ENCODE results near the gene DDX1. TPM values are rescaled to one million over a fixed set of nuclear protein-coding genes. Genes with fewer than 3 reads are reported as not detected.

DDX1 gene
- polyA plus RNA-seq, 1 donor (not counting 4 experiments of a cell fraction or from before 2014, with no cell fraction given), result 140 TPM

- no peak overlapping the region for H3K4me2 ChIP-seq (ENCODE audit: control insufficient read depth, extremely low read depth, insufficient read depth, low read depth, low read length)
- no peaks in the 10 kb centered on the region for H4K20me1 ChIP-seq (ENCODE audit: control insufficient read depth, extremely low read depth, insufficient read depth, low read length)
- H3K9ac ChIP-seq (ENCODE audit: control insufficient read depth, extremely low read depth, insufficient read depth, low read length), result no peak overlapping the region
- H3K4me3 ChIP-seq (ENCODE audit: control insufficient read depth in 2 of 3, extremely low read depth in 1 of 3, insufficient read depth in 2 of 3, low read depth in 1 of 3, low read length in 3 of 3), result no peak overlapping the region
- H3K36me3 ChIP-seq (ENCODE audit: control insufficient read depth in 2 of 2, extremely low read depth in 1 of 2, insufficient read depth in 2 of 2, low read length in 2 of 2), result no peaks in the 10 kb centered on the region
- TF ChIP-seq CTCF (optimal IDR thresholded peaks at IDR 0.05 in 1 of 3, IDR thresholded peaks at IDR 0.05 in 1 of 3, conservative IDR thresholded peaks at IDR 0.05 in 1 of 3; ENCODE audit: extremely low read depth in 1 of 3, insufficient read depth in 2 of 3, low read length in 3 of 3), result peak; percentile 82 to 90 (median 84)
- no peak for TF ChIP-seq EZH2 (IDR thresholded peaks at IDR 0.05; ENCODE audit: low read length)
- no peak overlapping the region for H2AFZ ChIP-seq (ENCODE audit: control insufficient read depth, low read length)
- no peak overlapping the region for H3K27ac ChIP-seq (ENCODE audit: control insufficient read depth, insufficient read depth, low read length)
- H3K9me3 ChIP-seq (ENCODE audit: control insufficient read depth, low read depth, low read length), result no peaks in the 10 kb centered on the region
- DNase-seq (ENCODE audit: low read depth, low spot score) (peak; percentile 52), FAIRE-seq (peak; percentile 68)
- dilution Hi-C loops (cut with MboI; ENCODE audit: extremely low pct_ligation_motif_present, low sequenced_read_pairs), result no loop called here
- no peaks in the 10 kb centered on the region for H3K79me2 ChIP-seq (ENCODE audit: control insufficient read depth, insufficient read depth, low read length)
- H3K27me3 ChIP-seq (ENCODE audit: control insufficient read depth, extremely low read depth, insufficient read depth, low read length), result no peaks in the 10 kb centered on the region
- no peaks in the 10 kb centered on the region for H3K9me1 ChIP-seq (ENCODE audit: control insufficient read depth, extremely low read depth, insufficient read depth, low read length)
- no peaks in the 10 kb centered on the region for H3K4me1 ChIP-seq (ENCODE audit: control insufficient read depth, extremely low read depth, insufficient read depth, low read length)
Measured at GRCh38 chr2:15577071-15577735, 14.5 kb upstream of the DDX1 start.

- dilution Hi-C loops (cut with MboI; ENCODE audit: extremely low pct_ligation_motif_present, low sequenced_read_pairs), result no loop called here
- DNase-seq (ENCODE audit: low read depth, low spot score) (no peak), FAIRE-seq (no peak)
- no peak overlapping the region for H3K9ac ChIP-seq (ENCODE audit: control insufficient read depth, extremely low read depth, insufficient read depth, low read length)
- peak overlapping the region; percentile 9 for H2AFZ ChIP-seq (ENCODE audit: control insufficient read depth, low read length)
- no peak overlapping the region for H3K4me2 ChIP-seq (ENCODE audit: control insufficient read depth, extremely low read depth, insufficient read depth, low read depth, low read length)
- no peaks in the 10 kb centered on the region for H3K79me2 ChIP-seq (ENCODE audit: control insufficient read depth, insufficient read depth, low read length)
- H3K27me3 ChIP-seq (ENCODE audit: control insufficient read depth, extremely low read depth, insufficient read depth, low read length), result no peaks in the 10 kb centered on the region
- no peaks in the 10 kb centered on the region for H4K20me1 ChIP-seq (ENCODE audit: control insufficient read depth, extremely low read depth, insufficient read depth, low read length)
- no peaks in the 10 kb centered on the region for H3K36me3 ChIP-seq (ENCODE audit: control insufficient read depth in 2 of 2, extremely low read depth in 1 of 2, insufficient read depth in 2 of 2, low read length in 2 of 2)
- H3K27ac ChIP-seq (ENCODE audit: control insufficient read depth, insufficient read depth, low read length), result no peak overlapping the region
- H3K4me1 ChIP-seq (ENCODE audit: control insufficient read depth, extremely low read depth, insufficient read depth, low read length), result no peaks in the 10 kb centered on the region
- TF ChIP-seq EZH2 (IDR thresholded peaks at IDR 0.05; ENCODE audit: low read length) (no peak), CTCF (optimal IDR thresholded peaks at IDR 0.05 in 1 of 3, IDR thresholded peaks at IDR 0.05 in 1 of 3, conservative IDR thresholded peaks at IDR 0.05 in 1 of 3; ENCODE audit: extremely low read depth in 1 of 3, insufficient read depth in 2 of 3, low read length in 3 of 3) (no peak)
- no peaks in the 10 kb centered on the region for H3K9me3 ChIP-seq (ENCODE audit: control insufficient read depth, low read depth, low read length)
- H3K4me3 ChIP-seq (ENCODE audit: control insufficient read depth in 2 of 3, extremely low read depth in 1 of 3, insufficient read depth in 2 of 3, low read depth in 1 of 3, low read length in 3 of 3), result no peak overlapping the region
- H3K9me1 ChIP-seq (ENCODE audit: control insufficient read depth, extremely low read depth, insufficient read depth, low read length), result no peaks in the 10 kb centered on the region
Measured at GRCh38 chr2:15579641-15580040, 12.0 kb upstream of the DDX1 start.

All from keratinocyte (primary cell).